NCI-H2107 treated with DMSO at 0.1 percent for 48 hours (cell line): Measurements from ENCODE around the gene ACSF3.

ENCODE experiments used
- DNase-seq: peaks from one replicate; lab custom pipeline; 2025; ENCODE audit not compliant: unreplicated experiment; lab: John Stamatoyannopoulos, UW

The ACSF3 gene

GRCh38 chr16:89142474-89143195 is 49.0 kb downstream of the ACSF3 start:
- no peak for DNase-seq

GRCh38 chr16:89143201-89143741 is 49.6 kb downstream of the ACSF3 start:
- no peak for DNase-seq

- DNase-seq, result no peak
Measured at GRCh38 chr16:89143911-89144675, 50.4 kb downstream of the ACSF3 start.

GRCh38 chr16:89144681-89145080 is 51.0 kb downstream of the ACSF3 start:
- no peak for DNase-seq

GRCh38 chr16:89145406-89146161 is 51.9 kb downstream of the ACSF3 start:
- DNase-seq, result no peak

- DNase-seq, result no peak
Measured at GRCh38 chr16:89146211-89147005, 52.8 kb downstream of the ACSF3 start.

- DNase-seq, result no peak
Measured at GRCh38 chr16:89147085-89147817, 53.6 kb downstream of the ACSF3 start.

- DNase-seq, result no peak
Measured at GRCh38 chr16:89149386-89149785, 55.7 kb downstream of the ACSF3 start.

GRCh38 chr16:89150090-89150835 is 56.6 kb downstream of the ACSF3 start:
- DNase-seq, result no peak

- no peak for DNase-seq
Measured at GRCh38 chr16:89150981-89151380, 57.3 kb downstream of the ACSF3 start.

GRCh38 chr16:89152831-89153700 is 59.4 kb downstream of the ACSF3 start:
- no peak for DNase-seq

GRCh38 chr16:89153848-89154271 is 60.2 kb downstream of the ACSF3 start:
- DNase-seq, result no peak

- DNase-seq, result no peak
Measured at GRCh38 chr16:89154390-89155183, 60.9 kb downstream of the ACSF3 start.

GRCh38 chr16:89155184-89155679 is 61.6 kb downstream of the ACSF3 start:
- no peak for DNase-seq

GRCh38 chr16:89155851-89156739 is 62.4 kb downstream of the ACSF3 start:
- DNase-seq, result no peak
